Smooth muscle cell (in vitro differentiated cells): ENCODE data around the gene VGLL3. TPM values are rescaled to one million over a fixed set of nuclear protein-coding genes. Genes with fewer than 3 reads are reported as not detected.

ENCODE experiments used
- DNase-seq: peaks from one replicate; lab custom pipeline; 2025; ENCODE audit not compliant: unreplicated experiment; lab: John Stamatoyannopoulos, UW
- H2AFZ ChIP-seq: fragments of 200-600 bp; sonication (generic); 2 replicates; pipeline ENCODE4 v1.6.0; 2016; ENCODE audit warnings: antibody characterized with exemption, low read depth, mild to moderate bottlenecking
- H3F3A ChIP-seq: fragments of 200-600 bp; sonication (generic); 2 replicates; pipeline ENCODE4 v1.6.0; 2017; ENCODE audit warnings: antibody characterized with exemption, low read depth
- H3K27ac ChIP-seq: fragments of 200-600 bp; sonication (generic); 2 replicates; pipeline ENCODE4 v1.5.1; 2016; ENCODE audit warnings: low read depth, mild to moderate bottlenecking
- H3K27me3 ChIP-seq: fragments of 200-600 bp; sonication (generic); 2 replicates; pipeline ENCODE4 v1.6.1; 2016; ENCODE audit warnings: low read depth, mild to moderate bottlenecking
- H3K36me3 ChIP-seq: fragments of 200-600 bp; sonication (generic); 2 replicates; pipeline ENCODE4 v1.5.1; 2016; ENCODE audit warnings: low read depth
- H3K4me1 ChIP-seq: fragments of 200-600 bp; sonication (generic); 2 replicates; pipeline ENCODE4 v1.5.1; 2016; ENCODE audit warnings: low read depth
- H3K4me2 ChIP-seq: fragments of 200-600 bp; sonication (generic); 2 replicates; pipeline ENCODE4 v1.6.0; 2016; ENCODE audit warnings: mild to moderate bottlenecking
- H3K4me3 ChIP-seq: fragments of 200-600 bp; sonication (generic); 2 replicates; pipeline ENCODE4 v1.5.1; 2016; ENCODE audit warnings: mild to moderate bottlenecking
- H3K79me2 ChIP-seq: fragments of 200-600 bp; sonication (generic); 2 replicates; pipeline ENCODE4 v1.6.0; 2016; ENCODE audit warnings: low read depth, mild to moderate bottlenecking
- H3K9ac ChIP-seq: fragments of 200-600 bp; sonication (generic); 2 replicates; pipeline ENCODE4 v1.6.0; 2016; ENCODE audit warnings: low read depth
- H3K9me3 ChIP-seq: fragments of 200-600 bp; sonication (generic); replicated peaks from 2 replicates; pipeline ENCODE4 v1.5.1; 2016; ENCODE audit warnings: low read depth
- H4K20me1 ChIP-seq: fragments of 200-600 bp; sonication (generic); 2 replicates; pipeline ENCODE4 v1.6.0; 2016; ENCODE audit warnings: low read depth
- WGBS: methylation state at CpG from one replicate; pipeline ENCODE4 v1.1.7; 2016; ENCODE audit warnings: low lambda C conversion rate; 5-methylcytosine and 5-hydroxymethylcytosine counted together
- polyA plus RNA-seq: library from polyadenylated mRNA; unstranded; fragments of >200 nt; fragmentation: Nextera tagmentation; extraction: Ambion mirVana; gene quantifications from 2 replicates; pipeline ENCODE4 v1.2.1, GENCODE V29; 2016
- total RNA-seq: library from RNA; depleted of rRNA; stranded (reverse); fragments of >200 nt; gene quantifications from 2 replicates; pipeline ENCODE4 v1.2.3, GENCODE V29; 2014
- TF ChIP-seq, protein P1 (sequence below): fragments of 200-600 bp; sonication (generic); IDR thresholded peaks from 2 replicates; pipeline ENCODE4 v1.5.1; 2017; ENCODE audit warnings: borderline replicate concordance, mild to moderate bottlenecking, antibody characterized with exemption; ENCODE audit not compliant: insufficient read depth, poor library complexity, severe bottlenecking

VGLL3 gene
- total and polyA plus RNA-seq, 2 experiments from 2014 or later: 11.4 to 54.1 TPM

- WGBS: 64% methylated on average over 1 of the region's 1 CpG
- Histone ChIP-seq H3K4me2 (peak overlapping the region; percentile 87), H4K20me1 (peaks cover 14% of the 10 kb centered on the region), H3F3A (peaks cover 21% of the 10 kb centered on the region), H3K27me3 (no peaks in the 10 kb centered on the region), H3K9ac (peak overlapping the region; percentile 44), H2AFZ (no peak overlapping the region), H3K9me3 (no peaks in the 10 kb centered on the region), H3K79me2 (peaks cover 63% of the 10 kb centered on the region), H3K4me1 (peaks cover 49% of the 10 kb centered on the region), H3K36me3 (no peaks in the 10 kb centered on the region), H3K27ac (peak overlapping the region; percentile 91), H3K4me3 (peak overlapping the region; percentile 73)
- no peak for DNase-seq
- TF ChIP-seq, protein P1, sequence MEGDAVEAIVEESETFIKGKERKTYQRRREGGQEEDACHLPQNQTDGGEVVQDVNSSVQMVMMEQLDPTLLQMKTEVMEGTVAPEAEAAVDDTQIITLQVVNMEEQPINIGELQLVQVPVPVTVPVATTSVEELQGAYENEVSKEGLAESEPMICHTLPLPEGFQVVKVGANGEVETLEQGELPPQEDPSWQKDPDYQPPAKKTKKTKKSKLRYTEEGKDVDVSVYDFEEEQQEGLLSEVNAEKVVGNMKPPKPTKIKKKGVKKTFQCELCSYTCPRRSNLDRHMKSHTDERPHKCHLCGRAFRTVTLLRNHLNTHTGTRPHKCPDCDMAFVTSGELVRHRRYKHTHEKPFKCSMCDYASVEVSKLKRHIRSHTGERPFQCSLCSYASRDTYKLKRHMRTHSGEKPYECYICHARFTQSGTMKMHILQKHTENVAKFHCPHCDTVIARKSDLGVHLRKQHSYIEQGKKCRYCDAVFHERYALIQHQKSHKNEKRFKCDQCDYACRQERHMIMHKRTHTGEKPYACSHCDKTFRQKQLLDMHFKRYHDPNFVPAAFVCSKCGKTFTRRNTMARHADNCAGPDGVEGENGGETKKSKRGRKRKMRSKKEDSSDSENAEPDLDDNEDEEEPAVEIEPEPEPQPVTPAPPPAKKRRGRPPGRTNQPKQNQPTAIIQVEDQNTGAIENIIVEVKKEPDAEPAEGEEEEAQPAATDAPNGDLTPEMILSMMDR: no peak
Measured at GRCh38 chr3:86987421-86987715, 3.6 kb downstream of the VGLL3 start.

DNA sequence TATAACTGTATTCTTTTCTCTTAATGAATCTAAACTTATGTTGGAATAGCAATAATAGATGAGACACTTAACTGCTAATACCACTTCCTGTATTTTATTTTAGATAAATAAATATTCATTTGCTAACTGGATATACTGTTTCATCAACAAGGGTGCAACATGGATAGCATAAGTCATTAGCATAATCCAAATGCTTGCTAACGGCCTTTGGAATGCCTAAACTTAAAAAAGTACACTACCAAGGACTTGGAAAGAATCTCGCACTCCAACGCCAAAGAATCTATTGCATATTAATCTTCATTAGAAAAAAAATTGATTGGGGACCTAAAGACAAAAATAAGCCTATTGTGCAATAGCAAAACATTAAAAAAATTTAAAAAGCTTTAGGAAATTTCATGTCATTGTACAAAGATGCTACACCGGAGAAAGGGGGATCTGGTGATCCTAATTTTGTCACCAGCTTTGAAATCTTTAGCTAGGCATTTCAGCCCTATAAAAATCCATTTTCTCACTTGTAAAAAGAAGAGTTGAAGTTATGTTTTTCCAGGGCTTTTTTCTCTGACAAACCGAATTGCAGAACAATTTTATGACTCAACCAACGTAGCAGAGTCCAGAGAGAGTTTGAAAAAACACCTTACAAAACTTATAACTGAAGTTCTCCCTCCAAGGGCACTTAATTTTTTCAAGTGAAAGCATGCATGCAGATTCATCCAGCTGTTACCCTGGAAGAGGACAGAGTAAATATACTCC lies 4.1 kb downstream of the VGLL3 start:
- Histone ChIP-seq H3K4me2 (peak overlapping the region; percentile 87), H3K4me1 (peaks cover 44% of the 10 kb centered on the region), H3K4me3 (peak overlapping the region; percentile 73), H3K27me3 (no peaks in the 10 kb centered on the region), H3K9me3 (no peaks in the 10 kb centered on the region), H4K20me1 (peaks cover 14% of the 10 kb centered on the region), H2AFZ (no peak overlapping the region), H3K79me2 (peaks cover 65% of the 10 kb centered on the region), H3K27ac (peak overlapping the region; percentile 91), H3K9ac (no peak overlapping the region), H3K36me3 (no peaks in the 10 kb centered on the region), H3F3A (peaks cover 21% of the 10 kb centered on the region)
- 36% methylated on average over 6 of the region's 6 CpGs for WGBS
- TF ChIP-seq, protein P1: no peak
- DNase-seq: no peak

DNA sequence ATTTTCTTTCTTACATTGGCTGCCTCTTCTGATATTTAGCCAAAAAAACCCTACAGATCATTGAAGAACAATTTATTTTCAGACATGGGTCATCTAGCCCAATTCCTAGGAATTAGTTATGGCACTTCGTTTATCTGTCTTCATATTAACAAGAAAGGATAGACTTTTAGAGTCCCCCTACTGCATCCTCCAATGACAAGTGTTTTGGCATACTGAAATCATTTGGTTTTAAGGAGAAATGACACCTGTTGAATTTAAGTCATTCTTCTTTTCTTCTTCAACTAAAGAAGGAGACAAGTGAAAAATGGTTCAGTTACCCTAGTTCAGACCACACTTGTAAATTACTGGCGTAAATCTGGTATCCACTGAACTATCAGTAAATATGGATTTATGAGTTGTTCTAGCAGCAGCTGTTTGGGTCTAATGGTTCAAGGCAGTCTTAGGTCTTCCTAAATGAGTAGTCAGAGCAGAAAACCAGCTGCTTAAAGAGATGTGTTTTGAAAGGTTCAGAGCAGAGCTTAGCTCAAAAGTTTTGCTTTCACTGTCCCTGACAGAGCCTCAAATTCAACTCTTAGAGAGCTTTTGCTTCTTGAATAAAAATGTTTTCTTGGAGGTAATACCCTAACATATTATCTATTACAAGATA lies 5.6 kb downstream of the VGLL3 start:
- peaks cover 39% of the 10 kb centered on the region for H3K4me1 ChIP-seq
- H3K27ac ChIP-seq: peak overlapping the region; percentile 91
- WGBS: 86% methylated on average over 2 of the region's 2 CpGs
- TF ChIP-seq, protein P1: no peak
- H3K4me2 ChIP-seq: peak overlapping the region; percentile 87
- H3K79me2 ChIP-seq: peaks cover 78% of the 10 kb centered on the region
- H3K4me3 ChIP-seq: no peak overlapping the region
- peaks cover 21% of the 10 kb centered on the region for H3F3A ChIP-seq
- H3K36me3 ChIP-seq: peaks cover under 1% of the 10 kb centered on the region
- H2AFZ ChIP-seq: no peak overlapping the region
- no peaks in the 10 kb centered on the region for H3K27me3 ChIP-seq
- H4K20me1 ChIP-seq: peaks cover 20% of the 10 kb centered on the region
- no peak for DNase-seq
- H3K9me3 ChIP-seq: no peaks in the 10 kb centered on the region
- H3K9ac ChIP-seq: no peak overlapping the region
